Glomerular visceral epithelial cell (primary cell): ENCODE results near the gene NUCB2.
"Not testable (repeated sequence)": the region's sequence is repeated elsewhere in the genome, so short reads cannot be mapped to it uniquely, and the experiment has no call there.

Experiments
- DNase-seq: peaks from one replicate; pipeline ENCODE4 v3.0.0-alpha.2; 2016; ENCODE audit errors: extremely low spot score

The NUCB2 gene

GRCh38 chr11:17276236-17277023 is at the start of gene NUCB2:
Gene NUCB2, plus strand, starts transcription at chr11:17276739. Its CDS starts 18,585 bp downstream, at chr11:17295324.
- DNase-seq = peak; percentile 94

DNA sequence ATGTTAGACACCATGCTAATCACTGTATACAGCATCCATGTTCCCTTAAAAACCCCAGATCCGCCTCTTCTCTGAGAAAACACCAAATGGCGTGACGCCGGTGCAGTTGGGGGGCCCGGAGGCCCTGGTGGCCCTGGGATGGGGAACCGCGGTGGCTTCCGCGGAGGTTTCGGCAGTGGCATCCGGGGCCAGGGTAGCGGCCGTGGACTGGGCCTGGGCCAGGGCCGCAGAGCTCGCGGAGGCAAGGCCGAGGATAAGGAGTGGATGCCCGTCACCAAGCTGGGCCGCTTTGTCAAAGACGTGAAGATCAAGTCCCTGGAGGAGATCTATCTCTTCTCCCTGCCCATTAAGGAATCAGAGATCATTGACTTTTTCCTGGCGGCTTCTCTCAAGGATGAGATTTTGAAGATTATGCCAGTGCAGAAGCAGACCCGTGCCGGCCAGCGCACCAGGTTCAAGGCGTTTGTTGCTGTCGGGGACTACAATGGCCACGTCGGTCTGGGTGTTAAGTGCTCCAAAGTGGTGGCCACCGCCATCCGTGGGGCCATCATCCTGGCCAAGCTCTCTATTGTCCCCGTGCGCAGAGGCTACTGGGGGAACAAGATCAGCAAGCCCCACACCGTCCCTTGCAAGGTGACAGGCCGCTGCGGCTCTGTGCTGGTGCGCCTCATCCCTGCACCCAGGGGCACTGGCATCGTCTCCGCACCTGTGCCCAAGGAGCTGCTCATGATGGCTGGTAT is 48.2 kb upstream of the NUCB2 start:
- DNase-seq = not testable (repeated sequence)

DNA sequence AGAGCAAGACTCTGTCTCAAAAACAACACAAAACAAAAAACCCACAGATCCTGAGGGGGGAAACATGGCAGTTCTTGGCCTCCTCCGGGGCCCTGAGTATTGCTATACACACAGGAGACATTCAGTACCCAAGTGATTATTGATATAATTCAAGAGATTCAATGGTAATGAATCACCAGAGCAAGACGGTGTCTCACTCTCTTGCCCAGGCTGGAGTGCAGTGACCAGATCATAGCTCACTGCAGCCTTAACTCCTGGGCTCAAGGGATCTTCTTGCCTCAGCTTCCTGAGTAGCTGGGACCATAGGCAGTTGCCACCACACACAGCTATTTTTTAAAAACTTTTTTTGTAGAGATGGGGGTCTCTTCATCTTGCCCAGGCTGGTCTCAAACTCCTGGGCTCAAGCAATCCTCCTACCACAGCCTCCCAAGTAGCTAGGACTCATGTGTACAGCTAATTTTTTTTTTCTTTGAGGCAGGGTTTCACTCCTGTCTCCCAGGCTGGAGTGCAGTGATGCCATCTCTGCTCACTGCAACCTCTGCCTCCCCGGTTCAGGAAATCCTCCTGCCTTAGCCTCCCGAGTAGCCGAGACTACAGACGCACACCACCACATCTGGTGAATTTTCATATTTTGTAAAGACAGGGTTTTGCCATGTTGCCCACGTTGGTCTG is 46.9 kb upstream of the NUCB2 start:
- DNase-seq = no peak

DNA sequence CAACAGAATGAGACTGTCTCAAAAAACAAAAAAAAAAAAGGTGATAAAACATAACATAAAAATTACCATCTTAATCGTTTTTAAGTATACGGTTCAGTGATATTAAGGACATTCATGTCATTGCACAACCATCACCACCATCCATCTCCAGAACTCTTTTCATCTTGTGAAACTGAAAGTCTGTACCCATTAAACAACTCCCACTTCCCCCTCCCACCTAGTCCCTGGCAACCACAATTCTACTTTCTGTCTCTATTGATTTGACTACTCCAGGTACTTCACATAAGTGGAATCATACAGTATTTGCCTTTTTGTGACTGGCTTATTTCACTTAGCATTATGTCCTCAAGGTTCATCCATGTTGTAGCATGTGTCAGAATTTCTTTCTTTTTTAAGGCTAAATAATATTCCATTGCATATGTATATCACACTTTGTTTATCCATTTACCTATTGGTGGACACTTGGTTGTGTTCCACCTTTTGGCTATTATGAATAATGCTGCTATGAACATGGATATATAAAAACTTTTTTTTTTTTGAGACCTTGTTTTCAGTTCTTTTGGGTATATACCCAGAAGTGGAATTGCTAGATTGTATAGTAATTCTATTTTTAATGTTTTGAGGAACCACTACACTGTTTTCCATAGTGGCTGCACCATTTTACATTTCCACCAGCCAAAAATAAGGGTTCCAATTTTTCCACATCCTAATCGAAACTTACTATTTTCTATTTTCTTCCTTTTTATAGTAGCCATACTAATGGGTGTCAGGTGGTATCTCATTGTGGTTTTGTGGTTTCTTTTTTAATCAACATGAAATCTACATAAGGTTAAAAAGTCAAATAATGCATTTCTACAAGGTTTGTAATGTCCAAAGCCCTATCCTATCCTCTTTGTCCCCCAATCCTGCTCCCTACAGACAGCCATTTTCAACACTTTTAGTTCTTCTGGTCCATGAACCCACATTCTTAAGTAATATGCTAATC is 45.4 kb upstream of the NUCB2 start:
- DNase-seq = no peak

- no peak for DNase-seq
Observed at GRCh38 chr11:17233101-17233500, 43.4 kb upstream of the NUCB2 start.

DNA sequence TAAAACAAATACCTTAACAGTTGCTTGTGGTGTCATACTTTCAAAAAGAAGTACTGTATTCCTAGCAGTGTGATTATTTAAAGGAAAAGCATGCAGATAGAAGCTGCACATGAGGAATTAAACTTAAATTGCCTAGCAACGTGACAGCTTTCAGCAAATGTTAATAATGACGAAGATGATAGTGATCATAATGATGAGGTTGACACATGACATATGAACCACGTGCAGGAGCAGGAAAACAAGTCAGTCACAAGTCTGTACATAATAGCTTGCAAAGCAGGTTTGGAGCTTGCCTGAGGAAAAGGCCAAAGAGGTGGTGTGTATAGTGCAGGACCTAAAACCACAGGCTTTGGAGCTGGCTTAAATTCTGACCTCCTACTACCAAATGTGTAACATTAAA is 38.2 kb upstream of the NUCB2 start:
- DNase-seq = no peak

DNA sequence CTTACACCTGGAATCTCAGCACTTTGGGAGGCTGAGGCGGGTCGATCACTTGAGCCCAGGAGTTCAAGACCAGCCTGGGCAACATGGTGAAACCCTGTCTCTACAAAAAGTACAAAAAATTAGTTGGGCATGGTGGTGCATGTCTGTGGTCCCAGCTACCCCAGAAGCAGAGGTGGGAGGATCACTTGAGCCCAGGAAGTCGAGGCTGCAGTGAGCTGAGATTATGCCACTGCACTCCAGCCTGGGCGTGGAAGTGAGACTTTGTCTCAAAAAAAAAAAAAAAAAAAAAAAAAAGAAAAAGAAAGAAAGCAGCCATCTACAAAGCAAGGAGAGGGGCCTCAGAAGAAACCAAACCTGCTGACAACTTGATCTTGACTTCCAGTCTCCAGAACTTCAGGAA is 36.6 kb upstream of the NUCB2 start:
- DNase-seq = not testable (repeated sequence)

GRCh38 chr11:17240780-17241179 is 35.8 kb upstream of the NUCB2 start:
- DNase-seq = no peak

- DNase-seq = not testable (repeated sequence)
Observed at GRCh38 chr11:17242954-17243353, 33.6 kb upstream of the NUCB2 start.

GRCh38 chr11:17244046-17244445 is 32.5 kb upstream of the NUCB2 start:
- DNase-seq = peak; percentile 18

- DNase-seq = no peak
Observed at GRCh38 chr11:17250561-17251350, 25.8 kb upstream of the NUCB2 start.

GRCh38 chr11:17252704-17253103 is 23.8 kb upstream of the NUCB2 start:
- no peak for DNase-seq

DNA sequence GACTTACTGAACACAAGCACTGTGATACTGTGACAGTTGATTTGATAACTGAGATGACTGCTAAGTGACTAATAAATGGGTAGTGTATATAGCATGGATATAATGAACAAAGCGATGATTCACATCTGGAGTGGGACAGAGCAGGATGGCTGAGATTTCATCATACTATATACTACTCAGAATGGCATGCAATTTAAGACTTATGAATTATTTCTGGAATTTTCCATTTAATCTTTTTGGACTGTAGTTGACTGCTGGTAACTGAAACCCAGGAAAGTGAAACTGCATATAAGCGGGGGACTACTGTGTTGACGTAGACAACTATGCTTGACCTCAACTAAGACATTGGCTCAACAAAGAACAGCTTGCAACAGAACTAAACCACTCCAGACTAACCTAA is 20.0 kb upstream of the NUCB2 start:
- DNase-seq = peak; percentile 23

- DNase-seq = no peak
Observed at GRCh38 chr11:17257196-17257595, 19.3 kb upstream of the NUCB2 start.

- no peak for DNase-seq
Observed at GRCh38 chr11:17258670-17259069, 17.9 kb upstream of the NUCB2 start.

DNA sequence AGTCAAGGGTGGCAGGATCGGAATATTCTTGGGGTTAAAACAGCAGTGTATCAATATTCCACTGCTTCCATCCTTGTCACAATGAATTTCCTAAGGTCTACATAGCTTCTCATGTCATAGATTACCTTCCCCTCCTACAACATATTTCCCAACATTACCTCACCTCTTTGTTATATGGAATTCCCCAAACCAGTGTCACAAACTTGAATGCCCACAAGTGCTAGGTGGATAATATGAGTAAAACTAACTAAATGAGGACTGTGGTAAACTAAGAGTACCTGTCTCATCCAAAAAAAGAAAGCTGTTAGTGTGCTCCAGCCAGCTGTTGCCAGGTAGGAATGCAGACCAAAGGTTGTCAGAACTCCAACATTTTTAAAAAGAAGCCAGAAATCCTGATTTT is 17.0 kb upstream of the NUCB2 start:
- peak; percentile 18 for DNase-seq

DNA sequence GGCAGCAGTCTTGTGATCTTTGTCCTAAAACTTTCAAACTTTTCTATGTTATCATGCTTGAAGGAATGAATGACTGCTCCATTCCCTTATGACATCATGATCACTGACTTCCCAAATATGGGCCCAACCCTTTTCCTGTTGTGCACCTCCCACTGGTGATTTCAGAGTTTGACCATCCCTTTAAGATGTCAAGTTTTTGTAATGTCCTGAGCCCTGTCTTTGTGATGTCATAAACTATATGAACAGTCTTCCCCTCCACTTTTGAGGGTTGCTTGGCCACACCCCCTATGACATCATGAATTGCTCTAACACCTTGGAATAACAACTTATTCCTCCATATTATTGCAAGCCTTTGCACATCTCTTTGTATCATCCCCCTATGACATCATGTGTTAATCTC is 16.5 kb upstream of the NUCB2 start:
- DNase-seq = no peak

- no peak for DNase-seq
Observed at GRCh38 chr11:17263769-17264168, 12.8 kb upstream of the NUCB2 start.

DNA sequence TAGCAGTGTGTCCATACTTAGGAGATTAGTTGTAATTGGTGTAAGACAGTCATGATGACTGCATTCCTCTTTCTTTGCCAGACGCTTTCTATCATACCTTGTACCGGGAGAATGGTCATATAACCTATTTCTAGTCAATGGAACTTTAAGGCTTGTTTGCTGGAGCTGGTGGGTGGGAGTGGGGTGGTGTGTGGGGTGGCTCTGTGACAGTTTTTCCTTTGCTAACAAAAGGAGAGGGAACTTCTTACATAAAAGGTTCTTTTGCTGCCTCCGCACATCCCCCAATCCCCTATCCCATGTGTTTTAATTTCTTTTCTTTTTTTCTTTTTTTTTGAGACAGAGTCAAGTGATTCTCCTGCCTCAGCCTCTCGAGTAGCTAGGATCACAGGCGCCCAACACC is 9.8 kb upstream of the NUCB2 start:
- no peak for DNase-seq

GRCh38 chr11:17267576-17267975 is 9.0 kb upstream of the NUCB2 start:
- peak; percentile 73 for DNase-seq

GRCh38 chr11:17268500-17268899 is 8.0 kb upstream of the NUCB2 start:
- not testable (repeated sequence) for DNase-seq
